GM19372 (cell line): ENCODE data around the gene SAE1.

Experiments
- ATAC-seq: cut with Tn5 transposase; IDR thresholded peaks from one replicate; pipeline ENCODE4 v1.9.1; 2021; ENCODE audit warnings: mild to moderate bottlenecking, low read depth, moderate library complexity; ENCODE audit not compliant: unreplicated experiment

The SAE1 gene

DNA sequence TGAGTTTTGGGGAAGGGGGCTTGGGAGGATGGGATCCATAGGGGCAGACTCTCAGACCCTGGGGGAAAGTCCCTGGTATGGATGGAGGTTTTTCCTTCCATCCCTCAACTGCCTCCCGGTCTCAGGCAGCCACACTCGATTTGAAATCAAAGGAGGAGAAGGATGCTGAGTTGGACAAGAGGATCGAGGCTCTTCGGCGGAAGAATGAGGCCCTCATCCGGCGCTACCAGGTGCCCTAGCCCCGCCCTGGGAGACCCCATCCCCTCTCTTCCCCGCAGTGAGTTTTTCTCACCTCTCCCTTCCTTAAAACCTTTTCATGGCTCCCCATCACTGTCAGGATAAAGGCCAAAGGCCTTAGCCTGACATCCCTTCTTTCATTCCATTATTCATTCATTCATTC, 127.8 kb downstream of the SAE1 start:
- no peak for ATAC-seq

DNA sequence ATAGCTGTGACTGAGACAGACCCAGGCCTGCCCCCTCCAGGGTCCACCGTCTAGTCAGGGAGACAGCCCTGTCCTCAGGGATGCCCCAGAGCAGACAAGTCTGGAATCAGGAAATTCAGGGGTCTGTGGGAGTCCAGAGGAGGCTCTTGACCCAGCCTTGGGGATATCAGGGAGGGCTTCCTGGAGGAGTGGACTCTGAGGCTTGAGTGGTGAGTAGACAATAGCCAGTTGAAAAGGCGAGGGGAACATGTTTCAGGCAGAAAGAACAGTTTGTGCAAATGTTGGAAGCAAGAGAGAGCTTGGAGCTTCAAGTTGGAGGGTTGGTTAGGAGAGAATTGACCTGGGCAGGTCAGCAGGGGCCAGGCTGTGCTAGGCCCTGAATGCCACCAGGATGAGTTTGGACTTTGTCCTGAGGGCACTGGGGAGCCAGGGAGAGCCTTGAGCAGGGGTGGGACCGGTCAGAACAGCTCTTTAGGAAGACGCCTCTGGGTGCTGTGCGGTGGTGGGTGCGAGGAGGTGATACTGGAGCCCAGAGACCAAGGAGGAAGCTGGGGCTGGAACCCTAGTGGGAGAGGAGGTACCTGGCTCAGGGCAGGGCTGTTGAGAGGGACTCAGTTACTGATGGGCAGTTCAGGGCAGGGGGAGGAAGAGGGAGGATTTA, 128.4 kb downstream of the SAE1 start:
- ATAC-seq, result no peak
